ENCODE data around the gene SUCLA2.

- TF ChIP-seq EZH2 (IDR thresholded peaks at IDR 0.05; ENCODE audit: low read length) (no peak), CTCF (optimal IDR thresholded peaks at IDR 0.05 in 1 of 3, IDR thresholded peaks at IDR 0.05 in 1 of 3, conservative IDR thresholded peaks at IDR 0.05 in 1 of 3; ENCODE audit: extremely low read depth in 1 of 3, insufficient read depth in 2 of 3, low read length in 3 of 3) (no peak)
Observed at GRCh38 chr13:47898080-47898479, 103.0 kb downstream of the SUCLA2 start.

Measured in keratinocyte (primary cell).